HG03558 (cell line): ENCODE data around the gene BTBD6.

Experiments
- ATAC-seq: cut with Tn5 transposase; IDR thresholded peaks from one replicate; pipeline ENCODE4 v1.9.1; 2021; ENCODE audit warnings: moderate number of reproducible peaks; ENCODE audit not compliant: unreplicated experiment; ENCODE audit errors: extremely low read depth

Gene BTBD6

GRCh38 chr14:105210266-105211025 is 37.9 kb upstream of the BTBD6 start:
- ATAC-seq = no peak

GRCh38 chr14:105211086-105211757 is 37.1 kb upstream of the BTBD6 start:
- no peak for ATAC-seq

- ATAC-seq = no peak
Observed at GRCh38 chr14:105211758-105212089, 36.6 kb upstream of the BTBD6 start.

DNA sequence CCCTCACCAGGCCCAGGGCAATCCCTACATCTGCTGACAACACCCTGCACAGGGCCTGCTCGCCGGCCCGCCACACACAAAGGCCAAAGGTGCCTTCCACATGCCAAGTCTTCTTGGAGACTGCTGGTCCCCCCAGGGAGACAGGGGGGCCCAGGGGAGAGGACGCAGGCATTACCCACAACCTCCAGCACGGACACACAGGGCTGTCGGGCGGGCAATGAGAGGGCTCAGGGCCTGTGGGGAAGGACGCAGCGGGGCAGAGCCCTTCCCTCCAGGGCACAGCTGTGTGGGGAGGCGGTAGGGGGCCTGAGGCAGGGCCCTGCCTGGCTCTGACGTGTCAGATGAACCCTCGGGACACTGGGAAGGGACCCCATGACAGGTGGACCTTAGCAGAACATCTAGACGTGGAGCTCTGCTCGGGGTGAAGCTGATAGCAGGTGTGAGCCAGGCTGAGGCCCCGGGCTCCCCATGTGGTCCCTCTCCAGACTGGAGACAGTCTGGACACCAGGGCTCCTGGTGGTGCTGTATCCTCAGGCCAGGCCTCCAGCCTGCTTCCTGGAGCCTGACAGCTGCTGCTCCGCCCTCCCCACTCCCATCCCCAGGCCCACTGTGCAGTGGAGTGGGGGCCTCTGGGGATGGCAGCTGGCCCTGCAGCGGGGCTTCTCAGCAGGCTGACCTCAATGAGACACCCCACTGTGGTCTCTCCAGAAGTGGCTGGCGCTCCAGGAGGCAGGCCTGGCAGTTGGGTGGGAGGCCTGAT is 35.6 kb upstream of the BTBD6 start:
- ATAC-seq = no peak

DNA sequence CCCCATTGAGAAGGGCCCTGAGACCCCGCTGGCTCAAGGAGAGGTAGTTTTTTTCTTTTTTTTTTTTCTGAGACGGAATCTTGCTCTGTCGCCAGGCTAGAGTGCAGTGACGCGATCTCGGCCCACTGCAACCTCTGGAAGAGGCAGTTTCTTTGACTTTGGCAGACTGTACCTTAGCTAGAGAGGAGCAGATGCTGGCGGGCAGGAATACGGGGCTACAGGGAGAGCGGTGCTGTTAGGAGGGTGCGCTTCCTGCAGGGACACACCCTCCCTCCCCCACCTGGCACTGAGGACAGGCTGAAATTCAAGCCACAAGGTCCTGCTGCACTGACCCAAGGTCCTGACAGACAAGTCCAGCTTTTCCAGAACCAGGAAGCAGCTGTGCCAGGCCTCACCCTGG is 35.0 kb upstream of the BTBD6 start:
- no peak for ATAC-seq

DNA sequence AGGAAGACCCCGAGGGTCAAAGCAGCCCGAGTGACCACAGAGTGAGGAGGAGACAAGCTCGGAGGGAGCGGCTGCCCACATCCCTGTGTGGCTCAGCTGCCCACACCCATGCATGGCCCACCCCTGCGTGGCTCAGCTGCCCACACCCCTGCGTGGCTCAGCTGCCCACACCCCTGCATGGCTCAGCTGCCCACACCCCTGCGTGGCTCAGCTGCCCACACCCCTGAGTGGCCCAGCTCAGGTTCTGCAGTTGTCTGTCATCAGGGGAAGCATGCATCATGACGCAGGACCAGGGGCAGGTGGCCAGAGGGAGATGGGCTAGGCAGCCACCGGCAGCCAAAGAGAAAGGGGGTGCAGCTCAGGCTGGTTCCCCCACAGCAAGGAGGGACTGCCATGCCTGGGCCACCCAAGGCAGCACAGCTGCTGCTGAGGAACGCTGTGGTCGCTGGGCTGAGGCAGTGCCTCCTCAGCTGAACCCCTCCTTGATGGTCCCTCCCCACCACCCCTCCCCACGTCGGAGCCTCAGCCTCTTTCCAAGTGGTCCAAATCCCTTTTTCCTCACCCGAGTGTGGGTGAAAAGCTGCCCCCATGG is 33.9 kb upstream of the BTBD6 start:
- no peak for ATAC-seq

DNA sequence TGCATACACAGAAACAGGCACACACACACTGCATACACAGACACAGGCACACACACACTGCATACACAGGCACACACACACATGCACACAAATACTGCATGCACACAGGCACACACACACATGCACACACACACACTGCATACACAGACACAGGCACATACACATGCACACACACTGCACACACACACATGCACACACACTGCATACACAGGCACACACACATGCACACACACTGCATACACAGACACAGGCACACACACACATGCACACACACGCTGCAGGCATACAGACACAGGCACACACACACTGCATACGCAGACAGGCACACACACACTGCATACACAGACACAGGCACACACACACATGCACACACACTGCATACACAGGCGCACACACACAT is 32.7 kb upstream of the BTBD6 start:
- no peak for ATAC-seq

DNA sequence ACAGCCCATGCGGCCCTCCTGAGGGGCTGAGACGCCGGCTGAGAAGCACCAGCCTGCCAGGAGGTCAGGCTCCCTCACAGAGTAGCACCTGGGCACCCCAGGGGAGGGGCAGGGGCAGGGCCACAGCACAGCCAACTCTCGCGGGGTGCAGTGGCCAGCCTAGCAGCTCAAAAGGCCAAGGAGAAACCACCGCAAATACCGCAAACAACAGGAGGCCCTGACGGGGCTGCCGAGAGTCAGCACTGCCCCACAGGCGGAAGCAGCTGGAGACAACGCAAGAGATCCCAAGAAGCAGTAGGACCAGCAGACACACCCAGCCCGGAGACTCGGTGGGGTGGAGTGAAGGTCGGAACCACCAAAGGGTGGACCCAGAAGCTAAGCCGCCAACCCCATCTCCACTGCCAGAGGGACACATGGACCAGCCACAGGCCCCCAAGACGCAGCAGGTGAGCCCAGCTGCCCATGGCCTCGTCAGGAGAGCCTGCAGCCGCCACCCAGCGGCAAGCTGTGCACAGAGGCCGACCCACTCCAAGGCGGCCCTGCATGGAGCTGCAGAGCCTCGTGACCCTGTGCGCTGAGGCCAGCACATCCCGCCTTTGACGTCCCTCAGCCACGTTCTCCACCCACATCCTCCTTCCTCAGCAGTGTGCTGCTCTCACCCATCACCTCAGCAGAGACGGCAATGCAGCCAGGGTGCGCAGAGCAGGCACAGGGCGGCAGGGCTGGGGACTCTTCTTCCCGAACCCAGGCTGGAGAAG is 31.7 kb upstream of the BTBD6 start:
- no peak for ATAC-seq

- no peak for ATAC-seq
Observed at GRCh38 chr14:105217774-105218173, 30.6 kb upstream of the BTBD6 start.

GRCh38 chr14:105218611-105219010 is 29.7 kb upstream of the BTBD6 start:
- no peak for ATAC-seq

GRCh38 chr14:105219043-105219612 is 29.2 kb upstream of the BTBD6 start:
- no peak for ATAC-seq

DNA sequence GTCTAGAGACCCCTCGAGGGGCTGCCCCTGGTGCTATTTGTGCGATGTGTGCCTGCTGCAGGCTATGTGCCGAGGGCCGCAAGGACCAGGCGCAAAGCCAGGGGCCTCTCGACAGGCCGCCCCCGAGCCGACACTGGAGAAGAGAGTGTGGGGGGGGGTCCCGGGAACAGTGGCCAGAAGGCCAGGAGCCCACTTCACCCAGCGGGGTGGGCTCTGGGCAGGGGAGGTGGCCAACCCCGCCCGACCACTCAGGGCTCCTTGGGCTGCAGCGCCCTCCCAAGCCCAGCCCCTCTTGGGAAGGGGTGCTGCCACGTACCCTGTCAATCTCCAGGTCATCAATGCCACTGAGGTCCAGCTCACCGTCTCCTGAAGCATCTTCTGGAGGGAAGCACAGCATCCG is 28.6 kb upstream of the BTBD6 start:
- no peak for ATAC-seq

GRCh38 chr14:105220699-105221597 is 27.4 kb upstream of the BTBD6 start:
- ATAC-seq = no peak

- ATAC-seq = no peak
Observed at GRCh38 chr14:105221598-105222178, 26.6 kb upstream of the BTBD6 start.

DNA sequence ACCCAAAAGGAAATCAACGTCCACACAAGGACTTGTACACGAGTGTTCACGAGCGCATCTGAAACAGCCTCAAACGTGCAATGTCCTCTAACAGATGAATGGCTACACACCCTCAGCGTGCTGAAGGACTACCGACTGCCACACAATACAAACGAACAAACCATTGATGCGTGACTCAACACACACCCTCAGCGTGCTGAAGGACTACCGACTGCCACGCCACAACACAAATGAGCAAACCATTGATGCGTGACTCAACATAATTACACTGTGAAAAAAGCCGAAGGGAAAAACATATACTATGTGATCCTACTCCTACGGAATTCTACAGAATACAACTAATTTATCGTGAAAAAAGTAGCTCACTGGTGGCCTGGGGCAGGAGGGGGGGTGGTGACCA is 25.1 kb upstream of the BTBD6 start:
- no peak for ATAC-seq

GRCh38 chr14:105223770-105224544 is 24.4 kb upstream of the BTBD6 start:
- ATAC-seq = no peak

DNA sequence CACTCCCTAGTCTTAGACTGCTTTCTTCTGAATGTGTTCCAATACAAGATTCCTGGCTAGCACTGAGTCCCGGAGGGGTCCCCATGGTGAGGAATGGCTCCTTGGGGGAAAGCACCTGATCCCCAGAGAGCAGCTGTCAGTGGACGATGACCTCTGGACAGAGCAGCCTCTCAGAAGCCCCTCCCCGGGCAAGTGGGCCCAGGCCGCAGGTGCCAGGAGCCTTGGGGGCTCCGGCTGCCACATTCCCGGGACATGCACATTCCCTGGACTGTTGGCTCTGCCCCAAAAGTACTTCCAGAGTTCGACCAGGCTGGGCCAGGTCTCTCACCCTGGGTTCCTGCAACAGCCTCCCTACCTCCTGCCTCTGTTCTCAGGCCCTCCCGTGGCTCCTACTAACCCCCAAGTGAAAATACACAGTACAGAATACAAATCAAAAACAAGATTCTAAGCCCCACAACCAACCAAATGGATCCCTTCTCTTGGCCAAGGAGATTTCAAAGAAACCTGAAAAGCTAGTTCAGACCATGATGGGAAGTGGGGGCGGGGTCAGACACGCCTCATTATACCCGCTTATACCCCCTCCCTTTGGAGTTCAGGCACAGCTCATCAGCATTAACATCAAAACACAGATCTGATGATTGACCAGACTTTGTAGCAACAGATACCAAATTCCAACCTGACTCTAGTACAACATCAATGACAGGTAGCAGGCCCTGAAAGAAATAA is 23.3 kb upstream of the BTBD6 start:
- ATAC-seq = no peak
